ENCODE results near the gene SPAG9.

SPAG9 gene

DNA sequence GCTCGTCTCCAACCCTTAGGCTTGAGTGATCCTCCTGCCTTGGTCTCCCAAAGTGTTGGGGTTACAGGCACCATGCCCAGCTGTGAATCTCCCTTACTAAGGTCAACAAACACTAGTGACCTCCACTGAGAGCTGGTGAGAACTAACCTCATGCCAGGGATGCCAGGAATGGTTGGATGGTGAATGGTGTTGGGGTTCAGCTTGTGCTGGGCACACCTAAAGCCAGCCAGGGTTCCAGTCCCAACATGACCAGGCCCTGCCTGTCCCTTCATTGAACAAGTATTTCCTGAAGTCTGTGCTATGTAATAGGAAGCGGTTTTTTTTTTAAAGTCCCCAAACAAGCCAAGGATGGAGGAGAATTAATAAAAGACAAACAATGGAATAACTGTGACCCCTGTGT is 198.6 kb downstream of the SPAG9 start:
- H3K27ac ChIP-seq (ENCODE audit: extremely low read depth, low read depth, low read length) = no peak overlapping the region
- H3K4me3 ChIP-seq (ENCODE audit: low read depth, low read length) = no peak overlapping the region
- no peaks in the 10 kb centered on the region for H3K9me3 ChIP-seq (ENCODE audit: control insufficient read depth, insufficient read depth, low read depth, low read length)
- no peaks in the 10 kb centered on the region for H3K36me3 ChIP-seq (ENCODE audit: control insufficient read depth in 2 of 2, insufficient read depth in 1 of 2, low read length in 2 of 2)
- POLR2A ChIA-PET = interaction anchor here (2.2 kb wide), 1 partner anchor 56 kb away, joined by 7 read pairs; the partner anchor contains the start of gene TOB1
- CTCF ChIA-PET = no interaction called here
- TF ChIP-seq ZNF658 (tag by site-specific recombination; IDR thresholded peaks at IDR 0.05) = no peak
- TF ChIP-seq SP7 (tag by site-specific recombination; IDR thresholded peaks at IDR 0.05) = no peak
- TF ChIP-seq ZNF169 (tag by site-specific recombination; IDR thresholded peaks at IDR 0.05) = no peak
- no peak for TF ChIP-seq ZNF416 (tag by site-specific recombination; IDR thresholded peaks at IDR 0.05)
- no peak for TF ChIP-seq ZNF16 (tag by site-specific recombination; IDR thresholded peaks at IDR 0.05; ENCODE audit: low read depth)
- TF ChIP-seq ZNF571 (tag by site-specific recombination; IDR thresholded peaks at IDR 0.05) = no peak
- TF ChIP-seq IKZF3 (tag by site-specific recombination; IDR thresholded peaks at IDR 0.05) = no peak
- TF ChIP-seq GFI1B (tag by site-specific recombination; IDR thresholded peaks at IDR 0.05) = no peak
- TF ChIP-seq, protein P1, sequence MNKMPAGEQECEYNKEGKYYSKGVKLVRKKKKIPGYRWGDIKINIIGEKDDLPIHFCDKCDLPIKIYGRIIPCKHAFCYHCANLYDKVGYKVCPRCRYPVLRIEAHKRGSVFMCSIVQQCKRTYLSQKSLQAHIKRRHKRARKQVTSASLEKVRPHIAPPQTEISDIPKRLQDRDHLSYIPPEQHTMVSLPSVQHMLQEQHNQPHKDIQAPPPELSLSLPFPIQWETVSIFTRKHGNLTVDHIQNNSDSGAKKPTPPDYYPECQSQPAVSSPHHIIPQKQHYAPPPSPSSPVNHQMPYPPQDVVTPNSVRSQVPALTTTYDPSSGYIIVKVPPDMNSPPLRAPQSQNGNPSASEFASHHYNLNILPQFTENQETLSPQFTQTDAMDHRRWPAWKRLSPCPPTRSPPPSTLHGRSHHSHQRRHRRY (tag by site-specific recombination; IDR thresholded peaks at IDR 0.05) = no peak
- no peak for TF ChIP-seq OVOL3 (tag by site-specific recombination; IDR thresholded peaks at IDR 0.05)
- TF ChIP-seq KLF8 (tag by site-specific recombination; IDR thresholded peaks at IDR 0.05) = no peak
- no peak for TF ChIP-seq MZF1 (tag by site-specific recombination; IDR thresholded peaks at IDR 0.05; ENCODE audit: borderline replicate concordance)
- TF ChIP-seq, protein P2, sequence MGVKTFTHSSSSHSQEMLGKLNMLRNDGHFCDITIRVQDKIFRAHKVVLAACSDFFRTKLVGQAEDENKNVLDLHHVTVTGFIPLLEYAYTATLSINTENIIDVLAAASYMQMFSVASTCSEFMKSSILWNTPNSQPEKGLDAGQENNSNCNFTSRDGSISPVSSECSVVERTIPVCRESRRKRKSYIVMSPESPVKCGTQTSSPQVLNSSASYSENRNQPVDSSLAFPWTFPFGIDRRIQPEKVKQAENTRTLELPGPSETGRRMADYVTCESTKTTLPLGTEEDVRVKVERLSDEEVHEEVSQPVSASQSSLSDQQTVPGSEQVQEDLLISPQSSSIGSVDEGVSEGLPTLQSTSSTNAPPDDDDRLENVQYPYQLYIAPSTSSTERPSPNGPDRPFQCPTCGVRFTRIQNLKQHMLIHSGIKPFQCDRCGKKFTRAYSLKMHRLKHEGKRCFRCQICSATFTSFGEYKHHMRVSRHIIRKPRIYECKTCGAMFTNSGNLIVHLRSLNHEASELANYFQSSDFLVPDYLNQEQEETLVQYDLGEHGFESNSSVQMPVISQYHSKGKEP (tag by site-specific recombination; IDR thresholded peaks at IDR 0.05) = no peak
- TF ChIP-seq, protein P3, sequence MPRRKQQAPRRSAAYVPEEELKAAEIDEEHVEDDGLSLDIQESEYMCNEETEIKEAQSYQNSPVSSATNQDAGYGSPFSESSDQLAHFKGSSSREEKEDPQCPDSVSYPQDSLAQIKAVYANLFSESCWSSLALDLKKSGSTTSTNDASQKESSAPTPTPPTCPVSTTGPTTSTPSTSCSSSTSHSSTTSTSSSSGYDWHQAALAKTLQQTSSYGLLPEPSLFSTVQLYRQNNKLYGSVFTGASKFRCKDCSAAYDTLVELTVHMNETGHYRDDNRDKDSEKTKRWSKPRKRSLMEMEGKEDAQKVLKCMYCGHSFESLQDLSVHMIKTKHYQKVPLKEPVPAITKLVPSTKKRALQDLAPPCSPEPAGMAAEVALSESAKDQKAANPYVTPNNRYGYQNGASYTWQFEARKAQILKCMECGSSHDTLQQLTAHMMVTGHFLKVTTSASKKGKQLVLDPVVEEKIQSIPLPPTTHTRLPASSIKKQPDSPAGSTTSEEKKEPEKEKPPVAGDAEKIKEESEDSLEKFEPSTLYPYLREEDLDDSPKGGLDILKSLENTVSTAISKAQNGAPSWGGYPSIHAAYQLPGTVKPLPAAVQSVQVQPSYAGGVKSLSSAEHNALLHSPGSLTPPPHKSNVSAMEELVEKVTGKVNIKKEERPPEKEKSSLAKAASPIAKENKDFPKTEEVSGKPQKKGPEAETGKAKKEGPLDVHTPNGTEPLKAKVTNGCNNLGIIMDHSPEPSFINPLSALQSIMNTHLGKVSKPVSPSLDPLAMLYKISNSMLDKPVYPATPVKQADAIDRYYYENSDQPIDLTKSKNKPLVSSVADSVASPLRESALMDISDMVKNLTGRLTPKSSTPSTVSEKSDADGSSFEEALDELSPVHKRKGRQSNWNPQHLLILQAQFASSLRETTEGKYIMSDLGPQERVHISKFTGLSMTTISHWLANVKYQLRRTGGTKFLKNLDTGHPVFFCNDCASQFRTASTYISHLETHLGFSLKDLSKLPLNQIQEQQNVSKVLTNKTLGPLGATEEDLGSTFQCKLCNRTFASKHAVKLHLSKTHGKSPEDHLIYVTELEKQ (tag by site-specific recombination; IDR thresholded peaks at IDR 0.05; ENCODE audit: borderline replicate concordance) = no peak
- no peak for TF ChIP-seq SP3 (tag by site-specific recombination; IDR thresholded peaks at IDR 0.05)
- TF ChIP-seq ZNF768 (tag by site-specific recombination; IDR thresholded peaks at IDR 0.05) = no peak
- no peak for TF ChIP-seq ZNF48 (tag by site-specific recombination; IDR thresholded peaks at IDR 0.05)
- H3K4me1 ChIP-seq (ENCODE audit: control insufficient read depth, insufficient read depth, low read length) = peaks cover 2% of the 10 kb centered on the region

DNA sequence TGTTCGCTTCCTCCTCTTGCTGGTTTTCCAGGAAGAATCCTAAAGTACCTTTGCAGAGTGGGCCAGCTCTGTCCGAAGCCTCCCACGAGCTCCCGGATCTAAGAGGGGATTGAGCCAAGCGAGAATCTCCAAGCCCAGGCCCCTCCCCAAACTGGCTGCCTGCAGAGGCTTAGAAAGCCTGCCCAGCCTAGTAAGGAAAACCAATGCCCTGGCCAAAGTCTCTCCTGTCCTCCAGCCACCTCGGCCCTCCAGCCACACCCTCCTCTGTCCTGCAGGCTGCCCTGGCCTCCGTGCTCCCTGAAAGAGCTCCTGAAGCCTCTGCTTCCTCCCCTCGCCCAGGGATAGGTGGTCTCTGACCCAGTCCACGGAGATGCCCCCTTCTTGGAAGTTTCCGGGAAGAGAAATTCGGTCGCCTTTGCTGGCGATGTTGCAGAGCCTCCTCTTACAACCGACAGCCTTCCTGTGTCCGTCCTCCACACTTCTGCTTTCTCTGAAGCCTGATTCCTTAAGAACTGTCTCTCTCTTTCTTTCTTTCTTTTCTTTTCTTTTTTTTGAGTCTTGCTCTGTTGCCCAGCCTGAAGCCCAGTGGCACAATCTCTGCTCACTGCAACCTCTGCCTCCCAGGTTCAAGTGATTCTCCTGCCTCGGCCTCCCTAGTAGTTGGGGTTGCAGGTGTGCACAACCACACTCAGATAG is 199.6 kb downstream of the SPAG9 start:
- Histone ChIP-seq H3K9me3 (ENCODE audit: control insufficient read depth, insufficient read depth, low read depth, low read length) (no peaks in the 10 kb centered on the region), H3K4me3 (ENCODE audit: low read depth, low read length) (no peak overlapping the region), H3K27ac (ENCODE audit: extremely low read depth, low read depth, low read length) (no peak overlapping the region), H3K4me1 (ENCODE audit: control insufficient read depth, insufficient read depth, low read length) (peaks cover 2% of the 10 kb centered on the region), H3K36me3 (ENCODE audit: control insufficient read depth in 2 of 2, insufficient read depth in 1 of 2, low read length in 2 of 2) (no peaks in the 10 kb centered on the region)
- TF ChIP-seq SP7 (tag by site-specific recombination; IDR thresholded peaks at IDR 0.05) (no peak), ZNF660 (tag by site-specific recombination; IDR thresholded peaks at IDR 0.05) (no peak)
- TF ChIP-seq, protein P4, sequence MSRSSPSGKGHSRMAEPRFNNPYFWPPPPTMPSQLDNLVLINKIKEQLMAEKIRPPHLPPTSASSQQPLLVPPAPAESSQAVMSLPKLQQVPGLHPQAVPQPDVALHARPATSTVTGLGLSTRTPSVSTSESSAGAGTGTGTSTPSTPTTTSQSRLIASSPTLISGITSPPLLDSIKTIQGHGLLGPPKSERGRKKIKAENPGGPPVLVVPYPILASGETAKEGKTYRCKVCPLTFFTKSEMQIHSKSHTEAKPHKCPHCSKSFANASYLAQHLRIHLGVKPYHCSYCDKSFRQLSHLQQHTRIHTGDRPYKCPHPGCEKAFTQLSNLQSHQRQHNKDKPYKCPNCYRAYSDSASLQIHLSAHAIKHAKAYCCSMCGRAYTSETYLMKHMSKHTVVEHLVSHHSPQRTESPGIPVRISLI (tag by site-specific recombination; IDR thresholded peaks at IDR 0.05) = no peak
- POLR2A ChIA-PET = interaction anchor here (1.1 to 1.6 kb wide), 2 partner anchors 10 to 55 kb away, joined by 3 to 7 read pairs; partner anchors contain the start of gene TOB1
- CTCF ChIA-PET = interaction anchor here (1.0 to 1.2 kb wide), 2 partner anchors 9 to 13 kb away, joined by 3 read pairs; no protein-coding TSS in a partner anchor
